ENCODE data around the gene MATN4. TPM values are rescaled to one million over a fixed set of nuclear protein-coding genes. Genes with fewer than 3 reads are reported as not detected.
"Not testable (repeated sequence)": the region's sequence is repeated elsewhere in the genome, so short reads cannot be mapped to it uniquely, and the experiment has no call there.

The MATN4 gene
- total RNA-seq, 2 experiments from 2014 or later, result 0.38 TPM; not detected in 1

DNA sequence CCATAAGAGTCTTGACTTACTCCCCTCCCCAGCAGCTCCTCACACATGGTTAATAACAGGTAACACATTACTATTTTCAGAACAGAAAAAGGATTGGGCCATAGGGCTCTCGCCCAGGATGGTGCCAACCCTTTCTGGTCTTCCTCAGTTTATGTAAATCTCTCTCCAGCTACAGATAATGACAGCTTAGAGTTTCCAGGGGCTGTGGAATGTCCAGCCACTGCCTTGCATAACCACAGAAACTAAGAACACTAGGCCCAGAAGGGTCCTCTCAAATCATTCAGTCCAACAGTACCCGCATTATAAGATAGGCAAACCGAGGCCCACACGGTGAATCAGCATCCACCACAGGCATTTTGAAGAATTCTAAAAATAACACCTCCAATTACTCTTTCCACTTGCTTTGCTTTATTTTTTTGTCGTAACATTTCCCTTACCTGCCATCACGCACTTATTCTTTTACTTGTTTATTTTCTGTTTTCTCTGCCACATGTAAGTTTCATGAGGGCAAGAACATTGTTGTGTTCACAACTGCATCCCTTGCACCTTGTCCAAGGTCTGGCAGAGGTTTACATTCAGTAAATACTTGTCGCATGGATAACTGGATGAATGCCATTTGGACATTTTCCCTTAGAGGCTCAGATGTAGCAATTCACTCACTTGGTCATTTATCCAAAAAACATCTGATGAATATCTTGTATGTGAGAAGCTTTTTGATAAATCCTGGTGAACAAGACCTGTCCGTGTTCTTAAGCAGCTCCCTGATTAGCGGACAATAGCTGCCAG lies 46.5 kb upstream of the MATN4 start:
- no peak overlapping the region for H2AFZ ChIP-seq (ENCODE audit: low read length)

DNA sequence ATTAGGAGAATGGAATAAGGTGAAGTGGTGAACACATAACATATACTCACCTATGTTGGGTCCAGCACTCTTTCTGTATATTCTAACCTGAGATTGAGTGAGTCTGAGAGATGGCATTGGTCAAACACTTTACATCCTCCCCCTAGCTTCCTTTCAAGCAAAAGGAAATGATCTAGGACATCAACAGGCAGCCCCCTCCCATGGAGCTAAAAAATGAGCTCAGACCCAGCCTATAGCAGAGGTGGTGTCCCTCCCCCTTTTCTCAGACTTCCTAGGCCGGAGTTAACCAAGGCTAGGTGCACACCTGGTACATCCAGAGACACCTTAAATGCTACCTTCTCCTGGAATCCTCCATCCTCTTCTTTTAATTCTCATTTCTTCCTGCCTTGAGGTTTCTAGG lies 45.6 kb upstream of the MATN4 start:
- no peaks in the 10 kb centered on the region for H3K79me2 ChIP-seq (ENCODE audit: insufficient read depth, low read depth, low read length)
- intact Hi-C loops (cut with micrococcal nuclease; ENCODE audit: unreplicated experiment), result no loop called here
- H3K9me2 ChIP-seq (ENCODE audit: insufficient read depth, low read length), result no peaks in the 10 kb centered on the region
- H3K9me3 ChIP-seq (ENCODE audit: low read length), result no peaks in the 10 kb centered on the region
- ChIA-PET POLR2A (no interaction called here), CTCF (ENCODE audit: unreplicated experiment) (no interaction called here)
- no peak overlapping the region for H2AFZ ChIP-seq (ENCODE audit: low read length)
- no TSS peak for BruUV-seq (replicated peaks)
- no peak overlapping the region for H3K27ac ChIP-seq (ENCODE audit: low read depth, low read length, poor library complexity, severe bottlenecking)
- H4K20me1 ChIP-seq (ENCODE audit: insufficient read depth, low read length), result no peaks in the 10 kb centered on the region
- H3K4me1 ChIP-seq (ENCODE audit: insufficient read depth, low read length, poor library complexity, severe bottlenecking), result no peaks in the 10 kb centered on the region
- TF ChIP-seq EZH2phosphoT487 (IDR thresholded peaks at IDR 0.05; ENCODE audit: borderline replicate concordance, low read depth, low read length), result no peak
- TF ChIP-seq, protein P1, sequence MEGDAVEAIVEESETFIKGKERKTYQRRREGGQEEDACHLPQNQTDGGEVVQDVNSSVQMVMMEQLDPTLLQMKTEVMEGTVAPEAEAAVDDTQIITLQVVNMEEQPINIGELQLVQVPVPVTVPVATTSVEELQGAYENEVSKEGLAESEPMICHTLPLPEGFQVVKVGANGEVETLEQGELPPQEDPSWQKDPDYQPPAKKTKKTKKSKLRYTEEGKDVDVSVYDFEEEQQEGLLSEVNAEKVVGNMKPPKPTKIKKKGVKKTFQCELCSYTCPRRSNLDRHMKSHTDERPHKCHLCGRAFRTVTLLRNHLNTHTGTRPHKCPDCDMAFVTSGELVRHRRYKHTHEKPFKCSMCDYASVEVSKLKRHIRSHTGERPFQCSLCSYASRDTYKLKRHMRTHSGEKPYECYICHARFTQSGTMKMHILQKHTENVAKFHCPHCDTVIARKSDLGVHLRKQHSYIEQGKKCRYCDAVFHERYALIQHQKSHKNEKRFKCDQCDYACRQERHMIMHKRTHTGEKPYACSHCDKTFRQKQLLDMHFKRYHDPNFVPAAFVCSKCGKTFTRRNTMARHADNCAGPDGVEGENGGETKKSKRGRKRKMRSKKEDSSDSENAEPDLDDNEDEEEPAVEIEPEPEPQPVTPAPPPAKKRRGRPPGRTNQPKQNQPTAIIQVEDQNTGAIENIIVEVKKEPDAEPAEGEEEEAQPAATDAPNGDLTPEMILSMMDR (conservative IDR thresholded peaks at IDR 0.05; ENCODE audit: low read length), result no peak
- DNase-seq (ENCODE audit: low spot score), result no peak
- H3K4me3 ChIP-seq (ENCODE audit: low read depth, low read length, poor library complexity, severe bottlenecking), result no peak overlapping the region
- H3K4me2 ChIP-seq (ENCODE audit: low read length), result no peak overlapping the region
- H3K36me3 ChIP-seq (ENCODE audit: insufficient read depth, low read length), result no peaks in the 10 kb centered on the region

More for the DNA sequence above, 46.5 kb upstream of the MATN4 start:
- H3K27ac ChIP-seq (ENCODE audit: low read depth, low read length, poor library complexity, severe bottlenecking), result no peak overlapping the region
- H3K9me3 ChIP-seq (ENCODE audit: low read length), result no peaks in the 10 kb centered on the region
- H3K4me1 ChIP-seq (ENCODE audit: insufficient read depth, low read length, poor library complexity, severe bottlenecking), result no peaks in the 10 kb centered on the region
- H3K4me2 ChIP-seq (ENCODE audit: low read length), result no peak overlapping the region
- H4K20me1 ChIP-seq (ENCODE audit: insufficient read depth, low read length), result no peaks in the 10 kb centered on the region
- no peaks in the 10 kb centered on the region for H3K9me2 ChIP-seq (ENCODE audit: insufficient read depth, low read length)
- TF ChIP-seq, protein P1 (conservative IDR thresholded peaks at IDR 0.05; ENCODE audit: low read length), result no peak
- no peak for TF ChIP-seq EZH2phosphoT487 (IDR thresholded peaks at IDR 0.05; ENCODE audit: borderline replicate concordance, low read depth, low read length)
- no peak overlapping the region for H3K4me3 ChIP-seq (ENCODE audit: low read depth, low read length, poor library complexity, severe bottlenecking)
- no peaks in the 10 kb centered on the region for H3K79me2 ChIP-seq (ENCODE audit: insufficient read depth, low read depth, low read length)
- no TSS peak for BruUV-seq (replicated peaks)
- no peak for DNase-seq (ENCODE audit: low spot score)
- ChIA-PET CTCF (ENCODE audit: unreplicated experiment) (no interaction called here), POLR2A (interaction anchor here (1.2 kb wide), 1 partner anchor 16 kb away, joined by 3 read pairs; no protein-coding TSS in a partner anchor)
- no peaks in the 10 kb centered on the region for H3K36me3 ChIP-seq (ENCODE audit: insufficient read depth, low read length)
- intact Hi-C loops (cut with micrococcal nuclease; ENCODE audit: unreplicated experiment), result no loop called here

DNA sequence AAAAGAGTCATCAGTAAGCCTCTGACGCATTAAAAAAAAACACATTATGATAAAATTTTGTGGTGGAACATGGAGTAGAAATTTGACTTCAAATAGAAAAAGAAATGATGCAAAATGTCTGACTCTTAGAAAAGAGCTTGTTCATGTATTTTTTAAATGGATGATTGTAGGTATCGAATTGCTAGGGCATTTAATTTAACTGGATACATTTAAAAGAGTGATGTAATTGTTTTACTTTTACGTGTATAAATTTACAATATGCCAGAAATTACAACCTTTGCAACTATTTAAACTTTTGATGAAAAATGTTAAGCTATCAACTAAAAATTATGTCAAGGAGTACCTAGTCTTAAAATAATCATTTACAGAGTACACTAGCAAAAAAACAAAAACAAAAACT lies 44.6 kb upstream of the MATN4 start:
- H3K4me1 ChIP-seq (ENCODE audit: insufficient read depth, low read length, poor library complexity, severe bottlenecking), result no peaks in the 10 kb centered on the region
- H3K27ac ChIP-seq (ENCODE audit: low read depth, low read length, poor library complexity, severe bottlenecking), result no peak overlapping the region
- BruUV-seq (replicated peaks), result no TSS peak
- H3K4me2 ChIP-seq (ENCODE audit: low read length), result no peak overlapping the region
- DNase-seq (ENCODE audit: low spot score), result no peak
- POLR2A ChIA-PET, result interaction anchor here (0.5 to 0.7 kb wide), 2 partner anchors 10 to 1146 kb away, joined by 3 to 4 read pairs; partner anchors contain the start of gene SYS1
- CTCF ChIA-PET (ENCODE audit: unreplicated experiment), result no interaction called here
- H3K4me3 ChIP-seq (ENCODE audit: low read depth, low read length, poor library complexity, severe bottlenecking), result no peak overlapping the region
- no peaks in the 10 kb centered on the region for H3K36me3 ChIP-seq (ENCODE audit: insufficient read depth, low read length)
- intact Hi-C loops (cut with micrococcal nuclease; ENCODE audit: unreplicated experiment), result no loop called here
- no peaks in the 10 kb centered on the region for H3K79me2 ChIP-seq (ENCODE audit: insufficient read depth, low read depth, low read length)
- TF ChIP-seq, protein P1 (conservative IDR thresholded peaks at IDR 0.05; ENCODE audit: low read length), result no peak
- no peak for TF ChIP-seq EZH2phosphoT487 (IDR thresholded peaks at IDR 0.05; ENCODE audit: borderline replicate concordance, low read depth, low read length)
- H3K9me3 ChIP-seq (ENCODE audit: low read length), result no peaks in the 10 kb centered on the region
- no peaks in the 10 kb centered on the region for H3K9me2 ChIP-seq (ENCODE audit: insufficient read depth, low read length)
- H4K20me1 ChIP-seq (ENCODE audit: insufficient read depth, low read length), result no peaks in the 10 kb centered on the region
- H2AFZ ChIP-seq (ENCODE audit: low read length), result no peak overlapping the region

DNA sequence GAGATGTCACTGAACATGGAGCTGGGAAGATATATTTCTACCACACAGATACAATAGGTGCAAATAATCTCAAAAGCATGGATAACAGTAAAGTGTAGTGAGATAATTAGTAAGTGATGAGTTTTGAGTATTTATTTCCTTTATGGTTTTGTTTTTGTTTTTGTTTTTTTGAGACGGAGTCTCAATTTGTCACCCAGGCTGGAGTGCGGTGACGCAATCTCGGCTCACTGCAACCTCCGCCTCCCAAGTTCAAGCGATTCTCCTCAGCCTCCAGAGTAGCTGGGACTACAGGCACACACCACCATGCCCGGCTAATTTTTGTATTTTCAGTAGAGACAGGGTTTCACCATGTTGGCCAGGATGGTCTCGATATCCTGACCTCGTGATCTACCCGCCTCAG lies 42.7 kb upstream of the MATN4 start:
- H3K79me2 ChIP-seq (ENCODE audit: insufficient read depth, low read depth, low read length); H3K9me2 ChIP-seq (ENCODE audit: insufficient read depth, low read length); intact Hi-C loops (cut with micrococcal nuclease; ENCODE audit: unreplicated experiment); H3K4me1 ChIP-seq (ENCODE audit: insufficient read depth, low read length, poor library complexity, severe bottlenecking); H4K20me1 ChIP-seq (ENCODE audit: insufficient read depth, low read length); H3K36me3 ChIP-seq (ENCODE audit: insufficient read depth, low read length); POLR2A ChIA-PET; H3K27ac ChIP-seq (ENCODE audit: low read depth, low read length, poor library complexity, severe bottlenecking); H3K9me3 ChIP-seq (ENCODE audit: low read length); BruUV-seq (replicated peaks); DNase-seq (ENCODE audit: low spot score); CTCF ChIA-PET (ENCODE audit: unreplicated experiment); H3K4me3 ChIP-seq (ENCODE audit: low read depth, low read length, poor library complexity, severe bottlenecking); H2AFZ ChIP-seq (ENCODE audit: low read length); H3K4me2 ChIP-seq (ENCODE audit: low read length): not testable (repeated sequence)
